Trophoblast cell (in vitro differentiated cells and primary cell): Measurements from ENCODE around the gene FERMT2.

Experiments used
- DNase-seq, 2 donors: peaks; one replicate each; pipeline ENCODE4 v3.0.0-alpha.2; 2016
- H2AFZ ChIP-seq: 2 replicates; pipeline ENCODE4 v1.6.1; 2013; ENCODE audit warnings: low read length, moderate library complexity, mild to moderate bottlenecking; ENCODE audit not compliant: insufficient read depth, poor library complexity
- H2AK5ac ChIP-seq: 2 replicates; pipeline ENCODE4 v1.6.1; 2013; ENCODE audit warnings: mild to moderate bottlenecking, low read length
- H2BK120ac ChIP-seq: 2 replicates; pipeline ENCODE4 v1.6.1; 2013; ENCODE audit warnings: low read length, mild to moderate bottlenecking, moderate library complexity; ENCODE audit not compliant: insufficient read depth, poor library complexity
- H2BK12ac ChIP-seq: 2 replicates; pipeline ENCODE4 v1.6.1; 2013; ENCODE audit warnings: mild to moderate bottlenecking, low read length, moderate library complexity
- H2BK5ac ChIP-seq: 2 replicates; pipeline ENCODE4 v1.6.1; 2013; ENCODE audit warnings: low read length, low read depth, moderate library complexity, mild to moderate bottlenecking; ENCODE audit not compliant: poor library complexity
- H3K14ac ChIP-seq: 2 replicates; pipeline ENCODE4 v1.6.1; 2013; ENCODE audit warnings: mild to moderate bottlenecking, low read length
- H3K18ac ChIP-seq: 2 replicates; pipeline ENCODE4 v1.6.1; 2013; ENCODE audit warnings: mild to moderate bottlenecking, low read length
- H3K23ac ChIP-seq: 2 replicates; pipeline ENCODE4 v1.6.1; 2013; ENCODE audit warnings: low read length
- H3K27ac ChIP-seq: 2 replicates; pipeline ENCODE4 v1.5.1; 2013; ENCODE audit warnings: low read depth, mild to moderate bottlenecking, inconsistent platforms, low read length, moderate library complexity
- H3K27me3 ChIP-seq: 2 replicates; pipeline ENCODE4 v1.6.1; 2013; ENCODE audit warnings: inconsistent platforms, mild to moderate bottlenecking, low read length, moderate library complexity; ENCODE audit not compliant: insufficient read depth
- H3K36me3 ChIP-seq, 2 experiments: 1 replicate in 1 of 2; 2 replicates in 1 of 2; pipeline ENCODE4 v1.6.1; 2013; ENCODE audit warnings: low read length in 2 of 2, mild to moderate bottlenecking in 2 of 2, moderate library complexity in 1 of 2; ENCODE audit not compliant: insufficient read depth in 2 of 2, control insufficient read depth in 1 of 2
- H3K4ac ChIP-seq: 2 replicates; pipeline ENCODE4 v1.6.1; 2013; ENCODE audit warnings: low read depth, mild to moderate bottlenecking, low read length, moderate library complexity
- H3K4me1 ChIP-seq, 2 experiments: 1 replicate in 1 of 2; 2 replicates in 1 of 2; pipeline ENCODE4 v1.6.1; 2013; ENCODE audit warnings: low read length in 2 of 2, mild to moderate bottlenecking in 2 of 2, moderate library complexity in 1 of 2; ENCODE audit not compliant: insufficient read depth in 2 of 2, control insufficient read depth in 1 of 2
- H3K4me2 ChIP-seq: 2 replicates; pipeline ENCODE4 v1.6.1; 2013; ENCODE audit warnings: inconsistent platforms, mild to moderate bottlenecking, low read length, moderate library complexity
- H3K4me3 ChIP-seq: 2 replicates; pipeline ENCODE4 v1.5.1; 2013; ENCODE audit warnings: mild to moderate bottlenecking, low read depth, low read length, inconsistent platforms
- H3K79me1 ChIP-seq: one replicate; pipeline ENCODE4 v1.6.1; 2013; ENCODE audit warnings: low read length
- H3K79me2 ChIP-seq: 2 replicates; pipeline ENCODE4 v1.6.1; 2013; ENCODE audit warnings: low read length, mild to moderate bottlenecking; ENCODE audit not compliant: control insufficient read depth, insufficient read depth, poor library complexity
- H3K9ac ChIP-seq: 2 replicates; pipeline ENCODE4 v1.6.1; 2013; ENCODE audit warnings: mild to moderate bottlenecking, low read length
- H3K9me3 ChIP-seq: 2 replicates; pipeline ENCODE4 v1.6.1; 2013; ENCODE audit warnings: low read depth, mild to moderate bottlenecking, control low read depth, inconsistent platforms, low read length; ENCODE audit not compliant: insufficient read depth
- H4K12ac ChIP-seq: 2 replicates; pipeline ENCODE4 v1.6.1; 2013; ENCODE audit warnings: low read depth, mild to moderate bottlenecking, low read length, moderate library complexity
- H4K8ac ChIP-seq: 2 replicates; pipeline ENCODE4 v1.6.1; 2013; ENCODE audit warnings: low read depth, mild to moderate bottlenecking, low read length, moderate library complexity
- H4K91ac ChIP-seq: one replicate; pipeline ENCODE4 v1.6.1; 2013; ENCODE audit warnings: low read depth, mild to moderate bottlenecking, low read length, moderate library complexity
- WGBS: extraction: QIAGEN DNeasy Blood & Tissue Kit; methylation state at CpG from one replicate; pipeline ENCODE4 v1.1.7; 2013; ENCODE audit warnings: missing lambda C conversion rate; ENCODE audit not compliant: insufficient read length, insufficient coverage; ENCODE audit errors: extremely low coverage; 5-methylcytosine and 5-hydroxymethylcytosine counted together

The FERMT2 gene

GRCh38 chr14:52898496-52898895 lies 52.4 kb downstream of the FERMT2 start:
- no peak overlapping the region for H3K18ac ChIP-seq
- no peak overlapping the region for H3K9ac ChIP-seq
- H3K36me3 ChIP-seq: no peaks in the 10 kb centered on the region
- no peak overlapping the region for H3K27ac ChIP-seq
- no peaks in the 10 kb centered on the region for H3K9me3 ChIP-seq
- no CpG with 5 or more reads among the region's 1 CpG for WGBS
- DNase-seq: no peak
- no peak overlapping the region for H2BK12ac ChIP-seq
- H3K4ac ChIP-seq: no peak overlapping the region
- no peak overlapping the region for H4K8ac ChIP-seq
- H3K23ac ChIP-seq: no peak overlapping the region
- peaks cover 3% of the 10 kb centered on the region for H3K79me2 ChIP-seq
- no peak overlapping the region for H2AK5ac ChIP-seq
- no peak overlapping the region for H4K12ac ChIP-seq
- H3K14ac ChIP-seq: no peak overlapping the region
- no peak overlapping the region for H2BK120ac ChIP-seq
- H3K4me2 ChIP-seq: no peak overlapping the region
- H4K91ac ChIP-seq: no peak overlapping the region
- H3K27me3 ChIP-seq: no peaks in the 10 kb centered on the region
- H3K79me1 ChIP-seq: no peaks in the 10 kb centered on the region
- H3K4me1 ChIP-seq: no peaks in the 10 kb centered on the region
- no peak overlapping the region for H2AFZ ChIP-seq
- H3K4me3 ChIP-seq: no peak overlapping the region
- H2BK5ac ChIP-seq: no peak overlapping the region

DNA sequence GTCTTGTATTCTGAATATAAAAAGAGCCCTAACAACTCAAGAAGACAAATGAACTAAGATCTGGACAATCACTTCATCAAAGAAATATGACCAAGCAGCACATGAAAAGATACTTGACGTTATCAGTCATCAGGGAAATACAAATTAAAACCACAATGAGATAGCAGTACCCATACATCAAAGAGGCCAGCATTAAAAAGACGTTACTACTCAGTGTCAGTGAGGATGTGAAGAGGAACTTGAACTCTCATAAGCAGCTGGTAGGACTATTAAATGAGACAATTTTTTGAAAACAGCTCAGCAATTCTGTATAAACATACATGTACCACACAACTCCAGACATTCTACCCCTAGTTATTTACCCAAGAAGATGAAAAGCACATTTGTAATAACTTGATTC lies 55.9 kb downstream of the FERMT2 start:
- Histone ChIP-seq H3K23ac (no peak overlapping the region), H3K4me3 (no peak overlapping the region), H4K8ac (no peak overlapping the region), H3K4me2 (no peak overlapping the region), H2BK120ac (no peak overlapping the region), H3K18ac (no peak overlapping the region), H3K14ac (no peak overlapping the region), H3K4me1 (no peaks in the 10 kb centered on the region), H3K9me3 (no peaks in the 10 kb centered on the region), H2AFZ (no peak overlapping the region), H3K27ac (no peak overlapping the region), H3K79me1 (no peaks in the 10 kb centered on the region), H3K79me2 (peaks cover 3% of the 10 kb centered on the region), H2BK12ac (no peak overlapping the region), H4K12ac (no peak overlapping the region), H2AK5ac (no peak overlapping the region), H3K36me3 (peaks cover 6 to 8% of the 10 kb centered on the region in 2 experiments), H2BK5ac (no peak overlapping the region), H3K9ac (no peak overlapping the region), H3K27me3 (no peaks in the 10 kb centered on the region), H3K4ac (no peak overlapping the region), H4K91ac (no peak overlapping the region)
- WGBS: no CpG with 5 or more reads among the region's 2 CpGs
- no peak for DNase-seq

DNA sequence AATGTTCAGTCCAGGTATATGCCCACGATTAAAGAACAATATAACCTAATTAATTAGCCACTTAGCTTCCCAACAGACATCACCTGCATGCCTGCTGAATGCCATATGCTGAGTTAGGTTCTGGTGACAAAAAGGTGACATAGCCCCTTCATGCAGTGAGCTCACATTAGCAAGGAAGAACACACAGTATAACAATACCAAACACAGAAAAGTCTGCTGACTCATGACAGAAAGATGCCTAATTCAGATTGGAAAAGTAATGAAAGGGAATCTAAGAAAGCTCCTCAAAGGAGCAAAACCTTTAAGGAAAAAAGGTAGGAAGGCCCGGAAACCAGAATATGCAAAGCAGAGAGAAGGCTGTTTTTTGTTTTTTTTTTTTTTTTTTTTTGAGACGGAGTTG lies 59.0 kb downstream of the FERMT2 start:
- no peak overlapping the region for H4K8ac ChIP-seq
- no peak overlapping the region for H3K4me2 ChIP-seq
- no peaks in the 10 kb centered on the region for H3K27me3 ChIP-seq
- no peak overlapping the region for H2AK5ac ChIP-seq
- H3K9me3 ChIP-seq: no peaks in the 10 kb centered on the region
- no peaks in the 10 kb centered on the region for H3K79me1 ChIP-seq
- peaks cover 6 to 12% of the 10 kb centered on the region in 2 experiments for H3K36me3 ChIP-seq
- WGBS: no CpG with 5 or more reads among the region's 3 CpGs
- H3K18ac ChIP-seq: no peak overlapping the region
- H2BK5ac ChIP-seq: no peak overlapping the region
- H4K91ac ChIP-seq: no peak overlapping the region
- no peak overlapping the region for H3K14ac ChIP-seq
- no peak overlapping the region for H3K4me3 ChIP-seq
- H3K79me2 ChIP-seq: peaks cover 3% of the 10 kb centered on the region
- no peak overlapping the region for H2AFZ ChIP-seq
- H3K9ac ChIP-seq: no peak overlapping the region
- DNase-seq: no peak
- no peak overlapping the region for H2BK12ac ChIP-seq
- no peak overlapping the region for H3K27ac ChIP-seq
- no peak overlapping the region for H4K12ac ChIP-seq
- H3K4me1 ChIP-seq: no peaks in the 10 kb centered on the region
- H3K4ac ChIP-seq: no peak overlapping the region
- no peak overlapping the region for H3K23ac ChIP-seq
- no peak overlapping the region for H2BK120ac ChIP-seq

DNA sequence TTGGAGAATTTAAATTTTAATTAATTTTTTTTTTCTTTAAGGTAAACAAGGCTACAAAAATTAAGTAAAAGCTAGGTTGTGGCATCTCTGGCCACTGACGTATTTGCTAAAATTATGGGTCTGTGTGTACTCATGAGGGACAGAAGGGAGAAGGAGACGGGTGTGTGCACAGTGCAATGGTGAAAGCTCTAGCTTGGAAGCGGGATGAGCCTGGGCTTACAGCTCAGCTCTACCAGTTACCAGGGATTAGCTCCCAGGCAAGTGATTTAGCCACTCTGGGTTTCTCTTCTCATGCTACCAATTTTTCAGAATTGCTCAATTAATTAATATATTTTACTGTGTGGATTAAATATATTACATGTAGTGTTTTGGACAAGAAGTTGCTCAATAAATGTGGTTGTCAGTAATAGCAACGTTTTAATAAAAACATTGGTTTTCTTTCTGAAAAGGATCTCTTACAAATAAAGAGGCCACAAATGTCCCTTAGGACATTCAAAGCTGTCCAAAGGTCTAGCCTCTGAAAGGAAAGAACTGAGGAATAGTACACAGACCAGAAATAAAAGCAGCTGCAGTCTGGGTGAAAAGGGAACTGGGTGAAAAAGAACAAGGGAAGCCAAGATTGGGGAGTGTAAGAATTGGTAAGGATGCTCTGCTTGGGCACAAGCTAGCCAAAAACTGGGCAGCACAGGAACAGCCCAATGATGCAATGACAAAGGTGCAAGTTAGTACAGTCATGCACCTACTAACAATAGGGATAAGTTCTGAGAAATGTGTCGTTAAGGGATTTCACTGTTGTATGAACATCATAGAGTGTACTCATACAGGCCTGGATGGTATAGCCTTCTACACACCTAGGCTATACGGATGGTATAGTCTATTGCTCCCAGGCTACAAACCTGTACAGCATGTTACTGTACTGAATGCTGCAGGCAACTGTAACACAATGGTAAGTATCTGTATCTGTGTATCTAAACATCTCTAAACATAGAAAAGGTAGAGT lies 61.7 kb downstream of the FERMT2 start:
- H3K27me3 ChIP-seq: no peaks in the 10 kb centered on the region
- no peak overlapping the region for H3K4me3 ChIP-seq
- no peak overlapping the region for H3K9ac ChIP-seq
- H3K4me2 ChIP-seq: no peak overlapping the region
- H2BK5ac ChIP-seq: no peak overlapping the region
- WGBS: no CpG with 5 or more reads among the region's 6 CpGs
- H2AFZ ChIP-seq: no peak overlapping the region
- no peak overlapping the region for H2BK12ac ChIP-seq
- no peaks in the 10 kb centered on the region for H3K79me2 ChIP-seq
- no peak overlapping the region for H2BK120ac ChIP-seq
- H3K23ac ChIP-seq: no peak overlapping the region
- H4K8ac ChIP-seq: no peak overlapping the region
- H4K91ac ChIP-seq: no peak overlapping the region
- no peaks in the 10 kb centered on the region for H3K79me1 ChIP-seq
- H2AK5ac ChIP-seq: no peak overlapping the region
- peaks cover 6 to 13% of the 10 kb centered on the region in 2 experiments for H3K36me3 ChIP-seq
- H4K12ac ChIP-seq: no peak overlapping the region
- H3K18ac ChIP-seq: no peak overlapping the region
- H3K9me3 ChIP-seq: no peaks in the 10 kb centered on the region
- no peak overlapping the region for H3K27ac ChIP-seq
- no peak overlapping the region for H3K4ac ChIP-seq
- H3K14ac ChIP-seq: no peak overlapping the region
- no peaks in the 10 kb centered on the region for H3K4me1 ChIP-seq
- peak in 1 of 2 donors; percentile 45 for DNase-seq
